AG04449 (cell line): ENCODE measurements around the gene MID2.

Experiments
- CTCF ChIA-PET: fragments of 350-600 bp; formaldehyde crosslinking; extraction: SDS; loops from one replicate; lab custom pipeline; 2021; ENCODE audit warnings: antibody characterized with exemption; lab: Yijun Ruan, JAX
- POLR2A ChIA-PET: fragments of 400-600, 350-600 bp; formaldehyde crosslinking; extraction: SDS; loops from one replicate; lab custom pipeline; 2020; ENCODE audit warnings: antibody characterized with exemption, inconsistent platforms; lab: Yijun Ruan, JAX
- DNase-seq: peaks from one replicate; pipeline ENCODE4 v3.0.0-alpha.2; 2010; ENCODE audit warnings: low read depth, low spot score
- H3K4me3 ChIP-seq: 2 replicates; pipeline ENCODE4 v1.5.1; 2011; ENCODE audit warnings: low read depth, mild to moderate bottlenecking, control low read depth, low read length
- TF ChIP-seq, protein P1 (sequence below): IDR thresholded peaks from one replicate; pipeline ENCODE4 v1.5.1; 2011; ENCODE audit warnings: mild to moderate bottlenecking, moderate library complexity, low read length, control low read depth, inconsistent platforms; ENCODE audit not compliant: insufficient read depth; ENCODE audit errors: missing control alignments

The MID2 gene

DNA sequence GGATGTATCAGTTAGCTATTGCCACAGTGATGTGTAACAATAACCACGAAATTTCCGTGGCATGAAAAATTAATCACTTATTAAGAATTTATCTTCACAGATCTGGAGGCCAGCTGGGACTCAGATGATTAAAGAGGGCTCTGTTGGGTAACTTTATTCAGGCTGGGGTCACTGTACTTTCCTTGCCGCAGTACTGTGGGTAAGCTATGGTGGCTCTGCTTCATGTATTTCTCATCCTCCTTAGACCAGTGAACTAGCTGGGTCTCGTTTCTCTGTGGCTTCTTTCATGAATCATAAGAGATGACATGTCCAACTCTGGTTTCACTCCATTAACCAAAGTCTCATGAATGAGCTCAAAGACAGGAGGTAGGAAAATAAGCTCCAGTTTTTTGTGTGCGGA lies 143.0 kb downstream of the MID2 start:
- no peak overlapping the region for H3K4me3 ChIP-seq
- CTCF ChIA-PET, result no interaction called here
- POLR2A ChIA-PET, result no interaction called here
- TF ChIP-seq, protein P1, sequence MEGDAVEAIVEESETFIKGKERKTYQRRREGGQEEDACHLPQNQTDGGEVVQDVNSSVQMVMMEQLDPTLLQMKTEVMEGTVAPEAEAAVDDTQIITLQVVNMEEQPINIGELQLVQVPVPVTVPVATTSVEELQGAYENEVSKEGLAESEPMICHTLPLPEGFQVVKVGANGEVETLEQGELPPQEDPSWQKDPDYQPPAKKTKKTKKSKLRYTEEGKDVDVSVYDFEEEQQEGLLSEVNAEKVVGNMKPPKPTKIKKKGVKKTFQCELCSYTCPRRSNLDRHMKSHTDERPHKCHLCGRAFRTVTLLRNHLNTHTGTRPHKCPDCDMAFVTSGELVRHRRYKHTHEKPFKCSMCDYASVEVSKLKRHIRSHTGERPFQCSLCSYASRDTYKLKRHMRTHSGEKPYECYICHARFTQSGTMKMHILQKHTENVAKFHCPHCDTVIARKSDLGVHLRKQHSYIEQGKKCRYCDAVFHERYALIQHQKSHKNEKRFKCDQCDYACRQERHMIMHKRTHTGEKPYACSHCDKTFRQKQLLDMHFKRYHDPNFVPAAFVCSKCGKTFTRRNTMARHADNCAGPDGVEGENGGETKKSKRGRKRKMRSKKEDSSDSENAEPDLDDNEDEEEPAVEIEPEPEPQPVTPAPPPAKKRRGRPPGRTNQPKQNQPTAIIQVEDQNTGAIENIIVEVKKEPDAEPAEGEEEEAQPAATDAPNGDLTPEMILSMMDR, result no peak
- DNase-seq, result no peak

DNA sequence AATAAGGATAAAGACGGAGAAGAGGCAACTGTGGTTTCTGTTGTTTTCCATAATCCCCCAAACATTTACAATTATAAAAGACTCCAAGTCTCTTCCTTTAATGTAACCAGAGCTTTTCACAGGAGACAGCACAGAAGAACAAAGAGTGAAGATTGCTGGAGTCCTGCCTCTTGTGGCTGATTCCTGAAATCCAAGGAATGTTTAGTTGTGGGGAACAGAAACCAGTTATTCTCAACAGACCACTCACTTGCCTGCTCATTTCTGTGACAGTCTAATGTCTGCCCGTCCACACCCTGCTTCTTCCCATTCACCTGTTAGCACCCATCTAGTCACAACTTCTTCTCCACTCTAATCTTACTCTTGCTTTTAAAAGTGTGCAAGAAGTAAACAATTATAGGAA lies 144.4 kb downstream of the MID2 start:
- POLR2A ChIA-PET, result no interaction called here
- TF ChIP-seq, protein P1, result no peak
- CTCF ChIA-PET, result no interaction called here
- H3K4me3 ChIP-seq, result no peak overlapping the region
- DNase-seq, result no peak

DNA sequence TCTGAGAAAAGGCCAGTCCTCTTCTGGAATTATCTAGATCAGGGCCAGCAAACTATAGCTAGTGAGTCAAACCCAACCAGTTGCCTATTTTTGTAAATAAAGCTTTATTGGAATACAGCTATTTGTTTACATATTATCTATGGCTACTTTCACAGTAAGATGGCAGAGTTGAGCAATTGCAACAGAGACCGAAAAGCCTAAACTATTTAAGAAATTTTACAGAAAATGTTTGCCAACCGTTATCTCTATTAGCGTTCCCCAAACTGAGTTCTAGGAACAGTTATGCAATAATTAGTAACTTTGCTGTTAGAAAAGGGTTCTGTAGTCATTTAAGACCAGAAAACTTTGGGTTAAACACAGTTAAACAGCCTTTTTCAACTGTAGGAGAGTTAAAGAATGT lies 146.0 kb downstream of the MID2 start:
- POLR2A ChIA-PET, result no interaction called here
- H3K4me3 ChIP-seq, result no peak overlapping the region
- CTCF ChIA-PET, result interaction anchor here (0.5 kb wide), 1 partner anchor 1066 kb away, joined by 3 read pairs; no protein-coding TSS in a partner anchor
- TF ChIP-seq, protein P1, result no peak
- no peak for DNase-seq
